Measurements from ENCODE around the gene TEX47. TPM values are rescaled to one million over a fixed set of nuclear protein-coding genes. Genes with fewer than 3 reads are reported as not detected.

The TEX47 gene
- total RNA-seq, 1 donor from 2014 or later = not detected

DNA sequence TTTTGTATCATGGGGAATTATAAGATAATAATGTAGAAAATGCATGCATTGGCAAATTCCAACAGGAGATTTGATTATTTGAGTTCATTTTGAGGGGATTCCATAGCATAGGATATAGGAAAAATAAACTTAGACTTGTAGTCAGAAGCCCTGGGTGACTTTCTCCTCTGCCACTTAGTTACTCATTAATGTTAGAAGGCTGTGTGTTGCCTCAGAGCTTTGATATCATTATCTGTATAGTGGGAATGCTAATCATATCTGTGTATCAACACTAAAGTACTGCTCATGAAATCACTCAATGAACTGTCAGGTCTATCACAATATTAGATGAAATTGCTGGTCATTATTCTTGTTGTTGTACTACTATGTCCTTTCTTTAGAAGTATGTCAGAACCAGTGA lies 23.0 kb upstream of the TEX47 start:
- H3K36me3 ChIP-seq = no peaks in the 10 kb centered on the region

DNA sequence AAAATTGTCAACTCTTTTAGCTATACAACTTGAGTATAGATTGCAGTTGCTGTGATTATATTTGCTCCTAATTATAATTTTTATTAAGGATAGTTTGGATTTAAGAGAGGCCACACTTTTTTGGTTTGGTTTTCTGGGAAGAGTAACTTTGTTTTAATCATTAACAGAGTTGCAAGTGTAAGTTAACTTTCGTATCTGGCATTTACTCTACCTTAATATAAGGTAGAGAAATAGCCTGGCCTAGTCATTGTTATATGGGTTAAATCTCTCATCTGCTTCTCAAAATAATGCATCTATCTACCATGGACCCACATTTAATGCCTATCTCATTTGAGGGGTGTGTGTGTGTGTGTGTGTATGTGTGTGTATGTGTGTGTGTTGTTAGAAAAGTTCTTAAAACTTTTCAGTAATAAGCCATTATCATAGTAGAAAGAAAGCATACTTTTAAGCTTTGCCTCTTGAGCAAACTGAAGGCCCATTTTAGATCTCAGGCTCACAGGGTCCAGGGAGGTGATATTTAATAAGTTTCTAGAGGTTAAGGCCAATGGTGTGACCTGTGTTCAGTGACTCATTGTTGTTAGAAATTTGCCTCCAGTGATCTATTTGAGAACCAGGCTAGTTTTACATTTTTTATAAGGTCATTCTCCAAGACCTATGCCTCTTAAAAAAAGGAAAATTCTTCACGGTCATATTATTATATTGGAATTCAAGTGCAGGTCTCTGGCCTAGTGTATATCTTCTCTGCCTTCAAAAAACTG lies 10.9 kb upstream of the TEX47 start:
- H3K9me3 ChIP-seq = no peaks in the 10 kb centered on the region

More for the DNA sequence above, 23.0 kb upstream of the TEX47 start:
- Histone ChIP-seq H3K27ac (no peak overlapping the region), H3K4me1 (no peaks in the 10 kb centered on the region), H3K4me3 (no peak overlapping the region), H3K9me3 (no peaks in the 10 kb centered on the region), H3K27me3 (no peaks in the 10 kb centered on the region)
- intact Hi-C loops (cut with DNase I) = no loop called here
- DNase-seq (ENCODE audit: extremely low spot score in 2 of 2) = no peak
- no peak for TF ChIP-seq POLR2A (IDR thresholded peaks at IDR 0.05)
- TF ChIP-seq POLR2AphosphoS5 (IDR thresholded peaks at IDR 0.05; ENCODE audit: insufficient read depth in 1 of 2, low read depth in 1 of 2) = no peak
- TF ChIP-seq, protein P1, sequence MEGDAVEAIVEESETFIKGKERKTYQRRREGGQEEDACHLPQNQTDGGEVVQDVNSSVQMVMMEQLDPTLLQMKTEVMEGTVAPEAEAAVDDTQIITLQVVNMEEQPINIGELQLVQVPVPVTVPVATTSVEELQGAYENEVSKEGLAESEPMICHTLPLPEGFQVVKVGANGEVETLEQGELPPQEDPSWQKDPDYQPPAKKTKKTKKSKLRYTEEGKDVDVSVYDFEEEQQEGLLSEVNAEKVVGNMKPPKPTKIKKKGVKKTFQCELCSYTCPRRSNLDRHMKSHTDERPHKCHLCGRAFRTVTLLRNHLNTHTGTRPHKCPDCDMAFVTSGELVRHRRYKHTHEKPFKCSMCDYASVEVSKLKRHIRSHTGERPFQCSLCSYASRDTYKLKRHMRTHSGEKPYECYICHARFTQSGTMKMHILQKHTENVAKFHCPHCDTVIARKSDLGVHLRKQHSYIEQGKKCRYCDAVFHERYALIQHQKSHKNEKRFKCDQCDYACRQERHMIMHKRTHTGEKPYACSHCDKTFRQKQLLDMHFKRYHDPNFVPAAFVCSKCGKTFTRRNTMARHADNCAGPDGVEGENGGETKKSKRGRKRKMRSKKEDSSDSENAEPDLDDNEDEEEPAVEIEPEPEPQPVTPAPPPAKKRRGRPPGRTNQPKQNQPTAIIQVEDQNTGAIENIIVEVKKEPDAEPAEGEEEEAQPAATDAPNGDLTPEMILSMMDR (IDR thresholded peaks at IDR 0.05) = no peak

DNA sequence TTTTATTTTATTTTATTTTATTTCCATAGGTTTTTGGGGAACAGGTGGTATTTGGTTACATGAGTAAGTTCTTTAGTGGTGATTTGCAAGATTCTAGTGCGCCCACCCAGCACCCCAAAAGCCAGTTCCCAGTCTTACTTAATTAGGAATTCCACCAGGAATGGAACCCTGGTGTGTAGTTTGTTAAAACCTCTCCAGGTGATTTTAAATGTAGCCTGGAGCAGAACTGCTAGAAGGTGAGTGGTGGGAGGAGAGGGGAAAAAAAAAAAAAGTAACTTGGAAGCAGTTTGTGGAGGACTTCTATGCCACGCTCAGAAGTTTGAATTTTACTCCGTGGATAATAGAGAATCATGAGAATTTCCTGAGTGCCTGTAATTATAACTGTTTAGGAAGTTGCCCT lies 5.5 kb upstream of the TEX47 start:
- Histone ChIP-seq H3K27me3 (no peaks in the 10 kb centered on the region), H3K27ac (no peak overlapping the region), H3K4me1 (no peaks in the 10 kb centered on the region), H3K4me3 (no peak overlapping the region), H3K9me3 (no peaks in the 10 kb centered on the region), H3K36me3 (no peaks in the 10 kb centered on the region)
- no peak for DNase-seq (ENCODE audit: extremely low spot score in 2 of 2)
- TF ChIP-seq POLR2AphosphoS5 (IDR thresholded peaks at IDR 0.05; ENCODE audit: insufficient read depth in 1 of 2, low read depth in 1 of 2) (no peak), POLR2A (IDR thresholded peaks at IDR 0.05) (no peak)
- TF ChIP-seq, protein P1 (IDR thresholded peaks at IDR 0.05) = no peak
- intact Hi-C loops (cut with DNase I) = no loop called here

More for the DNA sequence above, 10.9 kb upstream of the TEX47 start:
- Histone ChIP-seq H3K4me1 (no peaks in the 10 kb centered on the region), H3K27me3 (no peaks in the 10 kb centered on the region), H3K4me3 (no peak overlapping the region), H3K27ac (no peak overlapping the region), H3K36me3 (no peaks in the 10 kb centered on the region)
- no peak for DNase-seq (ENCODE audit: extremely low spot score in 2 of 2)
- TF ChIP-seq, protein P1 (IDR thresholded peaks at IDR 0.05) = no peak
- TF ChIP-seq POLR2AphosphoS5 (IDR thresholded peaks at IDR 0.05; ENCODE audit: insufficient read depth in 1 of 2, low read depth in 1 of 2) (no peak), POLR2A (IDR thresholded peaks at IDR 0.05) (no peak)
- intact Hi-C loops (cut with DNase I) = no loop called here

DNA sequence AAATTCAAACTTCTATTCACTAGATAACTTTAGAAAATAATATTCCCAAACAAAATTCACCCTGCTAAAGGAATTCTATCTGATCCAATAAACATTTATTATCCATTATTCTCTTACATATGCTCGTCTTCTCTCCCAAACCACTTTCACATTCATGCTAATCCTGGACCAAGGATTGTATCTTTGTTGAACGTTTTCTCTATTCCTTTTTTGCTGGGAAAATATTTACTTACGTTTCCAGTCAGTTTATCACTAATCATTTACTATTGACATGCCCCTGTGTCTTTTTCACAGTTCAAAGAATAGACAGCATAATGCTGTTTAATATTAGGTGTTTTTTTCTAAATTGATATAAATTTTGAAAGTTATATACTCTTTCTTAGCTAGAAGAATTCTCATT lies 3.2 kb downstream of the TEX47 start:
- no peaks in the 10 kb centered on the region for H3K4me1 ChIP-seq
- no peaks in the 10 kb centered on the region for H3K9me3 ChIP-seq
- no peak overlapping the region for H3K27ac ChIP-seq
- DNase-seq (ENCODE audit: extremely low spot score in 2 of 2) = no peak
- no peaks in the 10 kb centered on the region for H3K27me3 ChIP-seq
- H3K36me3 ChIP-seq = no peaks in the 10 kb centered on the region
- H3K4me3 ChIP-seq = no peak overlapping the region
- no peak for TF ChIP-seq POLR2AphosphoS5 (IDR thresholded peaks at IDR 0.05; ENCODE audit: insufficient read depth in 1 of 2, low read depth in 1 of 2)
- TF ChIP-seq, protein P1 (IDR thresholded peaks at IDR 0.05) = no peak
- no peak for TF ChIP-seq POLR2A (IDR thresholded peaks at IDR 0.05)
- intact Hi-C loops (cut with DNase I) = no loop called here

DNA sequence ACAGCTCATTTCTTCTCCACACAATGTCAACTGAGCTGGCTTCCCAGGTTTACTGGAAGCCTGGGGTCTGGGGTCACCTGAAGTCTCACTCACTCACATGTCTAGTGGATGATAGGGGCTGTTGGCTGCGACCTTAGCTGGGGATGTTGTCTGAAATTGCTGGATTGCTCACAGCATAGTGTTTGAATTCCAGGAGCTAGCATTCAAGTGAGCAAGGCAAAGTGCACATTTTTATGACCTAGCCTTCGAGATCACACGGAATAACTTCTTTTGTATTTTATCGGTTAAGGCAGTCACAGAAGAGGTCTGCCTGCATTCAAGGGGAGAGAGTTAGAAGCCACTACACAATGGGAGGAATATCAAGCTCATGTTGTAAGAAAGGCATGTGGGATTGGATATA lies 3.6 kb downstream of the TEX47 start:
- Histone ChIP-seq H3K4me1 (no peaks in the 10 kb centered on the region), H3K27ac (no peak overlapping the region), H3K27me3 (no peaks in the 10 kb centered on the region), H3K4me3 (no peak overlapping the region), H3K36me3 (no peaks in the 10 kb centered on the region), H3K9me3 (no peaks in the 10 kb centered on the region)
- TF ChIP-seq POLR2A (IDR thresholded peaks at IDR 0.05) = no peak
- no peak for TF ChIP-seq POLR2AphosphoS5 (IDR thresholded peaks at IDR 0.05; ENCODE audit: insufficient read depth in 1 of 2, low read depth in 1 of 2)
- TF ChIP-seq, protein P1 (IDR thresholded peaks at IDR 0.05) = no peak
- no peak for DNase-seq (ENCODE audit: extremely low spot score in 2 of 2)
- intact Hi-C loops (cut with DNase I) = no loop called here
